Loucy (cell line): ENCODE data around the gene TTC21A.

Source experiments
- CTCF ChIP-seq: fragments of 200-600 bp; sonication (generic); conservative IDR thresholded peaks from 2 replicates; pipeline ENCODE4 v1.5.1; 2014; ENCODE audit warnings: mild to moderate bottlenecking, antibody characterized with exemption, low read length
- EZH2phosphoT487 ChIP-seq: fragments of 200-600 bp; IDR thresholded peaks from 2 replicates; pipeline ENCODE4 v1.6.1; 2018; ENCODE audit warnings: antibody characterized with exemption, mild to moderate bottlenecking, moderate library complexity, borderline replicate concordance

DNA sequence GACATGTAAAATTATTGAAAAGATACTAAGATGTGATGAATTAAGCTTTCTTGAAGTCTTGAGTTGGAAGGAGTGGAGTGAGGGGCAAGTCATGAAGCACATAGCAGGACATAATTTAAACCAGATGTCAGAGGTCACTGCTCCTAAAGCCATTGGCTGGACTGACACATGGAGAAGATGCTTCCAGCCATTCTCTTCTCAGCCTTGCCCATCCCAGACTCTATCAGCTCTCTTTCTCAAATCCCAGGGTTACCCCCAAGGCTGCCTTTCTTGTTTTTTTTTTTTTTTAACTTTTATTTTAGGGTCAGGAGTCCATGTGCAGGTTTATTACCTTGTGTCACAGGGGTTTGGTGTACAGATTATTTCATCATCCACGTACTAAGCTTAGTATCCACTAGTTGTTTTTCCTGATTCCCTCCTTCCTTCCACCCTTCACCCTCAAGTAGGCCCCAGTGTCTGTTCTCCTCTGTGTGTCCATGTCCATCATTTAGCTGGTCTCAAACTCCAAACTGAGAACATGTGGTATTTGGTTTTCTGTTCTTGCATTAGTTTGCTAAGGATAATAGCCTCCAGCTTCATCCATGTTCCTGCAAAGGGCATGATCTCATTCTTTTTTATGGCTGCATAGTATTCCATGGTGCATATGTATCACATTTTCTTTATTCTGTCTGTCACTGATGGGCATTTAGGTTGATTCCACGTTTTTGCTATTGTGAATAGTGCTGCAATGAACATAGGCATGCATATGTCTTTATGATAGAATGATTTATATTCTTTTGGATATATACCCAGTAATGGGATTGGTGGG lies 66.0 kb downstream of the TTC21A start:
- no peak for TF ChIP-seq CTCF
- TF ChIP-seq EZH2phosphoT487: no peak
